GM21447 (cell line): Measurements from ENCODE around the gene PDE5A.
"Not testable (repeated sequence)": the region's sequence is repeated elsewhere in the genome, so short reads cannot be mapped to it uniquely, and the experiment has no call there.

ENCODE experiments used
- ATAC-seq: cut with Tn5 transposase; IDR thresholded peaks from one replicate; pipeline ENCODE4 v1.9.1; 2021; ENCODE audit not compliant: unreplicated experiment

Gene PDE5A

GRCh38 chr4:119478446-119479179 lies 150.0 kb downstream of the PDE5A start:
- ATAC-seq = no peak

GRCh38 chr4:119477412-119478053 lies 151.1 kb downstream of the PDE5A start:
- ATAC-seq = peak; percentile 34

DNA sequence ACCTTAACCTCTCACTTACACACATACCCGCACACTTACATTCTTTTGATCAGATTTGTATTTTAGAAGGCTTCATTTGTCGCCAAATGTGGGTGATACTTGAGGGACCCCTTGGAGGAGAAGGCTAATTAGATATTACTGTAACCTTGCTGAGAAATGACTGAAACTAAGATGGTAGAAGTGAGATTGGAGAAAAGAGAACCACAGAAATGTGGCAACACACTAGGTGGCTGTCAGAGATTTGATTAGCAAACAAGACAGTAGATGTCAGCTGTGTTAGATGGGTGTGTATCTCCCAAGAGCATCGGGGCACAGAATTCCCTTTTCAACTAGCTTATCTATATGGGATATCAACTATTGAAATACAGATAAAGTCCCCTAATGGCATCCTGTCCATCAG lies 157.3 kb downstream of the PDE5A start:
- peak; percentile 51 for ATAC-seq

DNA sequence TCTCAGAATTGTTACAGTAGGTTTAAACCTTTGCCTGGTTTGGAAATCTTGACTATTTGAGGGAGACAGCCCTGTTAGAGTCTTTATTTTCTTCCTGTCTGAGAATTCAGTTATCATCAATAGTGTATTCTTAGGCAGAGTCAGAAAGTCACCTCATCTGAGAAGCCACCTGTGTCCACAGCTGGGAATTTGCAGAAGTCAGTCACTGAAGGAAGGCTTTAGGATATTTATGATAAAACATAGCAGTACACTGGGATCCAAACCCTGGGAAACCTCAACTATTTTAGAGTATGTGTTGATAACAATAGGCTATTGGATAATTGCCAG lies 157.9 kb downstream of the PDE5A start:
- ATAC-seq = peak; percentile 54

GRCh38 chr4:119470021-119470736 lies 158.4 kb downstream of the PDE5A start:
- peak; percentile 73 for ATAC-seq

- not testable (repeated sequence) for ATAC-seq
Observed at GRCh38 chr4:119469039-119469438, 159.6 kb downstream of the PDE5A start.

GRCh38 chr4:119462733-119463132 lies 165.9 kb downstream of the PDE5A start:
- not testable (repeated sequence) for ATAC-seq

DNA sequence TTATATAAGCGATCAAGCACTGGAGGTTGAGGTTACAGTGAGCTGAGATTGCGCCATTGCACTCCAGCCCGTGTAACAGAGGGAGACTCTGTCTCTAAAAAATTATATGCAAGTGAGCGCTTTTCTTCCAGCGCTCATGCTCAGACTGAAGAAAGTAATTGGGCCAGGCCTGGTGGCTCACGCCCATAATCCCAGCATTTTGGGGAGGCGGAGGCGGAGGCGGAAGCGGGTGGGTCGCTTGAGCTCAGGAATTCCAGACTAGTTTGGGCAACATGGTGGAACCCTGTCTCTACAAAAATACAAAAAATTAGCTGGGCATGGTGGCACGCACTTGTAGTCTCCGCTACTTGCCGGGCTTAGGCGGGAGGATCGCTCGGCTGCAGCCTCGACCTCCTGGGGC lies 172.9 kb downstream of the PDE5A start:
- not testable (repeated sequence) for ATAC-seq

DNA sequence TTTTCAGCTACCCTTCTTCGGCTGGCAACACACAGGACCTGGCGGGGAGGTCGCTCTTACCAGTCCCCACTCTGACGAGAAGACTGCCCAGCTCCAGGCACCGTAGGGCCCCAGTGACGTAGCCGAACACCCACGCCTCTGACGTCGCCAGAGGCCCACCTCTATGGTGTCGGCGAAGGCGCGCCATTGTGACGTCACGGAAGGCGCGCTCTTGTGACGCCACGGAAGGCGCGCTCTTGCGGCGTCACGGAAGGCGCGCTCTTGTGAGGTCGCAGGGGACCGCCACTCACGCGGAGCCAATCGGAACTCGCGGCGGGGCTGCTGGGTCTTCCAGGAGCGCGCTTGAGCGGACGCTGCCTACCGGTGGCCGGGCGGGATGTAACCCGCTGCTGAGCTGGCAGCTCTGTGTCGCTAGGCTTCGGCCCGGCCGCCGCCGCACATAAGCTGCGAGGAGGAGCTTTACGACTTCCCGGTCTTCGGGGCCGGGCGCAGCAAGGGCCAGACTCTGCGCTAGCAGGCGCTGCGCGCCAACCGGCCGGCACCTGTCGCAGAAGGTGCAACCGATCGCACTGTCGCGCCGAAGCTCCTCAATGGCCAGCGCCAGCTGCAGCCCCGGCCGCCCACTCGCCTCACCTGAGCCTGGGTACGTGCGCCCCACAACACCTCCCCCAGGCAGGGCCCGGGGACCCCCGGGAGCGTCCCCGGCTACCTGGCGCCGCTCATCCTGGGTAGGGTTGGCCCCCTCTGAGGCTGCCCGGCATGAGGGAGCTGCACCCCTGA lies 173.9 kb downstream of the PDE5A start:
- ATAC-seq = peak; percentile 100

DNA sequence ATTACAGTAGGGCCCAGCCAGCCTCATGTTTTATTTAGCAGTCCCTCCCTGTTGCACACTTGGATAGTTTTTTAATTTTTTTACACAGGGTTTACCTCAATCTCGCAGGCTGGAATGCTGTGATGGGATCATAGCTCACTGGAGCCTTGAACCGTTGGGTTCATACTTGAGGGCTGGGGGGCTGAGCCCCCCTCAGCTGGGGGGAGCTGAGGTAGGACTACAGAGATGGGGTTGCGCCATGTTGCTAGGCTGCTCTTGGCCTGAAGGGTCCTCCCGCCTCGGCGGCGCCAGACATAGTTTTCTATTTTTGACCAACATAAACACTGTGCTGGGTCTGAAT lies 174.5 kb downstream of the PDE5A start:
- ATAC-seq = peak; percentile 7

DNA sequence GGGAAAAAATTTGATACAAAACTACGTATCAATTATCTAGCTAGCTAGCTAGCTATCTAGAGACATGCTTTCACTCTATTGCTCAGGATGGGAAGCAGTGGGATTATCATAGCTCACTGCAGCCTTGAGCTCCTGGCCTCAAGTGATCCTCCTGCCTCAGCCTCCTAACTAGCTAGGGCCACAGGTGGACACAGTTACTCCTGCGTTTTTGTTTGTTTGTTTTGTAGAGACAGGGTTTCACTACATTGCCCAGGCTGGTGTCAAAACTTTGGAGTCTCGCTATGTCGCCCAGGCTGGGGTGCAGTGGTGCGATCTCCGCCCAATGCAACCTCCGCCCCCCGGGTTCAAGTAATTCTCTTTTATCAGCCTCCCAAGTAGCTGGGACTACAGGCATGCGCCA lies 175.3 kb downstream of the PDE5A start:
- not testable (repeated sequence) for ATAC-seq

DNA sequence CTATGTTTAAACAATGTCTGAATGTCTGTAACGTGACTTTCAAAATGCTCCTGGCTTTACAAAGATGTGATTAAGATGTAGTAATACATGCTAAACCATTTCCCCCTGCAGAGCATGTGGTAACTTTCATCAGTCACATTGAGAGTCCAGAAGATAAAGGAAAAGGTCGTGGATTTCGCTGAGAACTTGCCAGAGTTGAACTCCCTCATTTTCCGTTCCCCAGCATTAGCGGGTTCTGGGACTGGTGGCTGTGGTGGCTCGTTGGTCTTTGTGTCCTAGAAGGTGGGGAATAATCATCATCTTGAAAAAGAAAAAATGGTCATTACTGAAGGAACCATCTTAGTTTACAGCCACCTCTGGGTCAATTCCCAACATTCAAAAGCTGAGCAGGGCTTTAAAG lies 178.8 kb downstream of the PDE5A start:
- ATAC-seq = not testable (repeated sequence)
